ENCODE data around the gene C6orf132.

Gene C6orf132, protein sequence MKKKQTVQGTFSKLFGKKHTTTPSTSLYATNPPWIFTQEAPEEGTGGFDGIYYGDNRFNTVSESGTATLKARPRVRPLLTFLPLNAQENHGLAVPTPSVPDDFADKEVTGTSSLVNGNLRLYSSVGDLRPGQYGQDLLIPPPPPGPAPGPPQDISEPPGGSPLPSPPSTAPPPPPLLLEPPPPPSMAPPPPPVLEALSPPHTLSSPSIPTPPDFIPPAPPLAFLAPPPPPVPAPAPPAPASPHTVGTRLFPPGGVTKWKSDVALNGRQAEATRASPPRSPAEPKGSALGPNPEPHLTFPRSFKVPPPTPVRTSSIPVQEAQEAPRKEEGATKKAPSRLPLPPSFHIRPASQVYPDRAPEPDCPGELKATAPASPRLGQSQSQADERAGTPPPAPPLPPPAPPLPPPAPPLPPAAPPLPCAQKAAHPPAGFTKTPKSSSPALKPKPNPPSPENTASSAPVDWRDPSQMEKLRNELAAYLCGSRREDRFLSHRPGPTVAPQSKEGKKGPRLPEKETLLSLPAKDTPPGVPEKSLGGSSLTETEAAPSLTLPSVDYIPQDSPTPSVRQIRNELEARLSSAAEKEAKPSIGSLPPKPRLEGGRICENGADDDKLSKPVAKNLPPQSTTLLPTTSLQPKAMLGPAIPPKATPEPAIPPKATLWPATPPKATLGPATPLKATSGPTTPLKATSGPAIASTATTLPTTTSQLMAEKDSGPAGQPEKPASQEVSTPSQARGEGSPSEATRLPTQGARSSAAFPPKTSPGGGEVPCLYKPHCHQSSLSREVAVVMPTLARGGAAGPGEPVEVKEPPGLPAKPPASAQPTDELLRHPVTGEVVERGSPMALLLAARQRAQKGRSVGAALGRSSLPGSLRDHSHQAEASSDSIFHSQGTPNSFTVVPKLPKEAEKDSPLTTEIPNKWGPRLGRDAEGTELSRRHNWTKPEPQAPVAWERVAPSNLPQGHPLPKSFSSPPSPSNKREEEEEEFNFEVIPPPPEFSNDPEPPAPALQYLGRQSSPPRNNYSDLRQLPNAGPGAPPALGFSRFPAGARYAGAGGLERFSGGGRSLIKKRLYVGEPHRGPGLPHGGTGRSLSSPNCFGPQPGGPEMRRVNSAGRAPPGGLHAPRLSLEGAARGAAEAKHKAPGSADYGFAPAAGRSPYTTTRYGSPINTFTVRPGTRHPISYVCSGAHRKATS

DNA sequence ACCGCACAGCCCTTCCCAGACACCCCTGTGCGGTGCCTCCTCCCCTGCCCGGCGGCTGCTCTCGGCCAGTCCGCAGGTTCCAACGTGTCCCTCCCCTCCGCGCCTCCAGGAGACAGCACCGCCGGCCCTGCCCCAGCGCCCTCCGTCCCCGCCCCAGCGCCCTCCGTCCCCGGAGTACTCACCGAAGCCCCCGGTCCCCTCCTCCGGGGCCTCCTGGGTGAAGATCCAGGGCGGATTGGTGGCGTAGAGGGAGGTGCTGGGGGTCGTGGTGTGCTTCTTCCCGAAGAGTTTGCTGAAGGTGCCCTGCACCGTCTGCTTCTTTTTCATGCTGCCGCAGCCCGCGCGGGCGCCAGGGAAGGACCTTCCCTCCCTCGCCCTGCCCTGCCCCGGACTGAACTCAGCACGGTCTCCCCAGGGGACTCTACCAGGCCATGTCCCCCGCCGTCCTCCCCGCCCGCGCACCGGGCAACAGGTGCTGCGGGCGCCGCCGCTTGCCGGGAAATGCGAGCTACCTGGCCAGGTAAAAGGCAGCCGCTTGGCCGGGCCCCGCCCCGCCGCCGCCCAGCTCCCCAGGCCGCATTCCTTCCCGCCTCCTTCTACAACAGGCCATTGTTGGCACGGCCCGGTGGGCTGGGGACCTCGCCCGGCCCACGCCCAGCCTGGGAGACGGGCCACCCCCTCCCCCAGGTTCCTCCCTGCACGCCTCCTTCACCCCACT, at the start of gene C6orf132:
Gene C6orf132 (minus strand): TSS at position 503 of the 718 bp plus-strand sequence. CDS start 176 bp downstream, at position 327.
- H3K4me2 ChIP-seq (ENCODE audit: low read length), result peak within 1 kb of the TSS; percentile 31; the same call in 1 of the 2 replicates
- H2AFZ ChIP-seq (ENCODE audit: low read length), result no peak within 1 kb of the TSS
- H3K9me2 ChIP-seq (ENCODE audit: low read depth, low read length), result no peaks in the 10 kb centered on the region
- no peaks in the 10 kb centered on the region for H3K36me3 ChIP-seq (ENCODE audit: insufficient read depth, low read length)
- no peaks in the 10 kb centered on the region for H3F3A ChIP-seq (ENCODE audit: insufficient read depth, low read length)
- TF ChIP-seq, protein P1, sequence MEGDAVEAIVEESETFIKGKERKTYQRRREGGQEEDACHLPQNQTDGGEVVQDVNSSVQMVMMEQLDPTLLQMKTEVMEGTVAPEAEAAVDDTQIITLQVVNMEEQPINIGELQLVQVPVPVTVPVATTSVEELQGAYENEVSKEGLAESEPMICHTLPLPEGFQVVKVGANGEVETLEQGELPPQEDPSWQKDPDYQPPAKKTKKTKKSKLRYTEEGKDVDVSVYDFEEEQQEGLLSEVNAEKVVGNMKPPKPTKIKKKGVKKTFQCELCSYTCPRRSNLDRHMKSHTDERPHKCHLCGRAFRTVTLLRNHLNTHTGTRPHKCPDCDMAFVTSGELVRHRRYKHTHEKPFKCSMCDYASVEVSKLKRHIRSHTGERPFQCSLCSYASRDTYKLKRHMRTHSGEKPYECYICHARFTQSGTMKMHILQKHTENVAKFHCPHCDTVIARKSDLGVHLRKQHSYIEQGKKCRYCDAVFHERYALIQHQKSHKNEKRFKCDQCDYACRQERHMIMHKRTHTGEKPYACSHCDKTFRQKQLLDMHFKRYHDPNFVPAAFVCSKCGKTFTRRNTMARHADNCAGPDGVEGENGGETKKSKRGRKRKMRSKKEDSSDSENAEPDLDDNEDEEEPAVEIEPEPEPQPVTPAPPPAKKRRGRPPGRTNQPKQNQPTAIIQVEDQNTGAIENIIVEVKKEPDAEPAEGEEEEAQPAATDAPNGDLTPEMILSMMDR (IDR thresholded peaks at IDR 0.05; ENCODE audit: low read length), result no peak
- TF ChIP-seq EZH2 (IDR thresholded peaks at IDR 0.05; ENCODE audit: borderline replicate concordance, low read length), result no peak
- no peak within 1 kb of the TSS for H3K9ac ChIP-seq (ENCODE audit: low read length)
- no peaks in the 10 kb centered on the region for H4K20me1 ChIP-seq (ENCODE audit: insufficient read depth, low read length)
- no peak within 1 kb of the TSS for H3K4me3 ChIP-seq (ENCODE audit: low read depth, low read length, poor library complexity, severe bottlenecking)
- H3K79me2 ChIP-seq (ENCODE audit: insufficient read depth, low read length), result no peaks in the 10 kb centered on the region
- no peaks in the 10 kb centered on the region for H3K9me3 ChIP-seq (ENCODE audit: low read length)
- peaks cover 6% of the 10 kb centered on the region; the same call in 1 of the 2 replicates for H3K27me3 ChIP-seq (ENCODE audit: insufficient read depth, low read length)
- H3K27ac ChIP-seq (ENCODE audit: low read depth, low read length, poor library complexity, severe bottlenecking), result no peak within 1 kb of the TSS
- peaks cover 4% of the 10 kb centered on the region for H3K4me1 ChIP-seq (ENCODE audit: insufficient read depth, low read length, severe bottlenecking)

DNA sequence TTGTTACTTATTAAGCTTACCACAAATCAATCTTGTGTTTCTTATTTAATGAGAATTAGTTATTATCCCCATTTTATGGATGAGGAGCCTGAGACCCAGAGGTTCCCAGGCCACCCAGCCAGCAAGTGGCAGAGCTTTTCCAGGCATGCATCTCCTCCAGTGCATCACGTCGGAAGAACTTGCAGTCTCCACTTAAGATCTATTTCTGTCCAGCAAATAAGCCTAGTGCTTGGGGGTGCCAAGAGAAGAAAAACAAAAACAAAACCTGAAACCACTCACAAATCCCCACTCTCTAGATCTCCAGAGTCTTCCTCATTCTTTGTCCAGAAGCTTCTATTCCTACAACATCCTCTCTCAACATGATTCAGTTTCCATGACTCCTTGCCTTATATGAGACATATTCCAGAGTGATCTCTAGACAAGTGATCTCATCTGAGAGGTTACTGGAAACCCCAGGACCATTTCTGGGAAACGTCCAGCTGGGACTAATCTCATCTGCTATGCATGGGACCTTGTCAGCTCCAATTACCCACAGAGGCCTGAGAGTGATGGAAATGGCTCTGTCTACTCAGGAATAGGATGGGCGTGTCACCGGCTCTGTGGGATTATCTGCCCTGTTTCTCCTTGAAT, 48.2 kb upstream of the C6orf132 start:
- Histone ChIP-seq H3K4me1 (ENCODE audit: insufficient read depth, low read length, severe bottlenecking) (no peaks in the 10 kb centered on the region), H3K27ac (ENCODE audit: low read depth, low read length, poor library complexity, severe bottlenecking) (no peak overlapping the region), H3K27me3 (ENCODE audit: insufficient read depth, low read length) (no peaks in the 10 kb centered on the region), H4K20me1 (ENCODE audit: insufficient read depth, low read length) (no peaks in the 10 kb centered on the region), H3K9me3 (ENCODE audit: low read length) (no peaks in the 10 kb centered on the region), H3K4me3 (ENCODE audit: low read depth, low read length, poor library complexity, severe bottlenecking) (no peak overlapping the region), H3F3A (ENCODE audit: insufficient read depth, low read length) (no peaks in the 10 kb centered on the region), H3K79me2 (ENCODE audit: insufficient read depth, low read length) (no peaks in the 10 kb centered on the region), H3K9ac (ENCODE audit: low read length) (no peak overlapping the region), H2AFZ (ENCODE audit: low read length) (no peak overlapping the region), H3K4me2 (ENCODE audit: low read length) (no peak overlapping the region), H3K36me3 (ENCODE audit: insufficient read depth, low read length) (no peaks in the 10 kb centered on the region), H3K9me2 (ENCODE audit: low read depth, low read length) (no peaks in the 10 kb centered on the region)
- TF ChIP-seq, protein P1 (IDR thresholded peaks at IDR 0.05; ENCODE audit: low read length), result no peak
- no peak for TF ChIP-seq EZH2 (IDR thresholded peaks at IDR 0.05; ENCODE audit: borderline replicate concordance, low read length)

Measured in OCI-LY1 (cell line).